MM.1S (cell line): ENCODE data around the gene TGFBI.

ENCODE experiments used
- DNase-seq: peaks from one replicate; pipeline ENCODE4 v3.0.0-alpha.2; 2015
- H2AFZ ChIP-seq: fragments of 300-600 bp; sonication (generic); 2 replicates; pipeline ENCODE4 v1.6.0; 2016; ENCODE audit warnings: antibody characterized with exemption, low read length
- H3F3A ChIP-seq: fragments of 300-600 bp; sonication (generic); 2 replicates; pipeline ENCODE4 v1.6.1; 2016; ENCODE audit warnings: mild to moderate bottlenecking, antibody characterized with exemption, low read length, moderate library complexity, mixed read lengths; ENCODE audit not compliant: insufficient read depth
- H3K27ac ChIP-seq: fragments of 300-600 bp; sonication (generic); 2 replicates; pipeline ENCODE4 v1.5.1; 2016; ENCODE audit warnings: mild to moderate bottlenecking, low read length
- H3K27me3 ChIP-seq: fragments of 300-600 bp; sonication (generic); replicated peaks from 2 replicates; pipeline ENCODE4 v1.6.0; 2016; ENCODE audit warnings: low read length; ENCODE audit not compliant: insufficient read depth
- H3K36me3 ChIP-seq: fragments of 300-600 bp; sonication (generic); replicated peaks from 2 replicates; pipeline ENCODE4 v1.6.1; 2016; ENCODE audit warnings: mild to moderate bottlenecking, low read length, mixed read lengths; ENCODE audit not compliant: insufficient read depth
- H3K4me1 ChIP-seq: fragments of 300-600 bp; sonication (generic); 2 replicates; pipeline ENCODE4 v1.6.1; 2016; ENCODE audit warnings: low read length, mixed read lengths
- H3K4me2 ChIP-seq: fragments of 300-600 bp; sonication (generic); 2 replicates; pipeline ENCODE4 v1.6.0; 2016; ENCODE audit warnings: low read depth, low read length
- H3K4me3 ChIP-seq: fragments of 300-600 bp; sonication (generic); 2 replicates; pipeline ENCODE4 v1.5.1; 2016; ENCODE audit warnings: low read length, mixed read lengths
- H3K79me2 ChIP-seq: fragments of 300-600 bp; sonication (generic); 2 replicates; pipeline ENCODE4 v1.6.1; 2016; ENCODE audit warnings: mixed run types, low read length, mixed read lengths
- H3K9ac ChIP-seq: fragments of 300-600 bp; sonication (generic); 2 replicates; pipeline ENCODE4 v1.6.1; 2016; ENCODE audit warnings: low read length, mixed read lengths
- H3K9me2 ChIP-seq: fragments of 300-600 bp; sonication (generic); replicated peaks from 2 replicates; pipeline ENCODE4 v1.6.1; 2016; ENCODE audit warnings: mild to moderate bottlenecking, low read length, mixed read lengths; ENCODE audit not compliant: insufficient read depth
- H3K9me3 ChIP-seq: fragments of 300-600 bp; sonication (generic); replicated peaks from 2 replicates; pipeline ENCODE4 v1.6.1; 2016; ENCODE audit warnings: mild to moderate bottlenecking, low read length, mixed read lengths; ENCODE audit not compliant: insufficient read depth
- H4K20me1 ChIP-seq: fragments of 300-600 bp; sonication (generic); 2 replicates; pipeline ENCODE4 v1.6.1; 2016; ENCODE audit warnings: mild to moderate bottlenecking, low read length, moderate library complexity, mixed read lengths; ENCODE audit not compliant: insufficient read depth
- EZH2 ChIP-seq: fragments of 300-600 bp; sonication (generic); optimal IDR thresholded peaks from 2 replicates; pipeline ENCODE3; 2017; ENCODE audit warnings: low read depth, mild to moderate bottlenecking, antibody characterized with exemption, low read length, mixed read lengths
- EZH2phosphoT487 ChIP-seq: fragments of 300-600 bp; sonication (generic); IDR thresholded peaks from 2 replicates; pipeline ENCODE4 v1.6.1; 2018; ENCODE audit warnings: antibody characterized with exemption, low read length
- TF ChIP-seq, protein P1 (sequence below): fragments of 300-600 bp; sonication (generic); IDR thresholded peaks from 2 replicates; pipeline ENCODE4 v1.5.1; 2016; ENCODE audit warnings: antibody characterized with exemption, low read length, mixed read lengths

Gene TGFBI

DNA sequence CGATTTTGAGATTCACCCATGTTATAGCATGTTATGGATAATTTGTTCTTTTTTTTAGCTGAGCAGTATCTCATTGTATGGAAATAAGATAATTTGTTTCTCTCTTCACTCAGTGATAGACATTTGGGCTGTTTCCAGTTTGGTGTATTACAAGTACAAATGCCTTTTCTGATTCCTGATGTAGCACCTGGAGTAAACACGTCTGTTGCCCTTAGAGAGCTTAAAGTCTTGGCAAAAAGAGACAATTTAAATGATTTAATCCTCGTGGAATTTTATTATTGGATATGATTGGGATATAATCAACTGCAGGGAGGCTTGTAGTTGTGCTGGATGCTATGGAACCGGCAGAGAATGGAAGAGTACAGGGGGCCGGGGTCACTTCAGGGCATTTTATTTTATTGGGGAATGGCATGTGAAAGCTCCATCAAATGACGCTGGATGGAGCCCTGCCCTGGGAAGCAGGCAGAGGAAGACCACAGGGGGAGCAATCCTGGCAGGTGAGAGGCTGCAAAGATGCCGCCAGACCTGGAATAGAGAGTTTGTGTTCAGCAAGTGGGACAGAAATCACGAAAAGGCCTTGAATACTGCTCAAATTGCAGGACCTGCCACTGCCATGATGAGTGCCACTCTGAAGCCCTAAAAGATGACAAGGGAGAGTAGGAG is 31.0 kb upstream of the TGFBI start:
- Histone ChIP-seq H3K27ac (no peak overlapping the region), H2AFZ (no peak overlapping the region), H3K4me1 (no peaks in the 10 kb centered on the region), H3K4me2 (no peak overlapping the region), H3K9me3 (no peaks in the 10 kb centered on the region), H3F3A (no peaks in the 10 kb centered on the region), H3K27me3 (no peaks in the 10 kb centered on the region), H3K9me2 (no peaks in the 10 kb centered on the region), H3K4me3 (no peak overlapping the region), H3K9ac (no peak overlapping the region), H4K20me1 (no peaks in the 10 kb centered on the region), H3K79me2 (no peaks in the 10 kb centered on the region), H3K36me3 (no peaks in the 10 kb centered on the region)
- no peak for DNase-seq
- TF ChIP-seq EZH2phosphoT487, result no peak
- TF ChIP-seq, protein P1, sequence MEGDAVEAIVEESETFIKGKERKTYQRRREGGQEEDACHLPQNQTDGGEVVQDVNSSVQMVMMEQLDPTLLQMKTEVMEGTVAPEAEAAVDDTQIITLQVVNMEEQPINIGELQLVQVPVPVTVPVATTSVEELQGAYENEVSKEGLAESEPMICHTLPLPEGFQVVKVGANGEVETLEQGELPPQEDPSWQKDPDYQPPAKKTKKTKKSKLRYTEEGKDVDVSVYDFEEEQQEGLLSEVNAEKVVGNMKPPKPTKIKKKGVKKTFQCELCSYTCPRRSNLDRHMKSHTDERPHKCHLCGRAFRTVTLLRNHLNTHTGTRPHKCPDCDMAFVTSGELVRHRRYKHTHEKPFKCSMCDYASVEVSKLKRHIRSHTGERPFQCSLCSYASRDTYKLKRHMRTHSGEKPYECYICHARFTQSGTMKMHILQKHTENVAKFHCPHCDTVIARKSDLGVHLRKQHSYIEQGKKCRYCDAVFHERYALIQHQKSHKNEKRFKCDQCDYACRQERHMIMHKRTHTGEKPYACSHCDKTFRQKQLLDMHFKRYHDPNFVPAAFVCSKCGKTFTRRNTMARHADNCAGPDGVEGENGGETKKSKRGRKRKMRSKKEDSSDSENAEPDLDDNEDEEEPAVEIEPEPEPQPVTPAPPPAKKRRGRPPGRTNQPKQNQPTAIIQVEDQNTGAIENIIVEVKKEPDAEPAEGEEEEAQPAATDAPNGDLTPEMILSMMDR, result no peak
- no peak for TF ChIP-seq EZH2

DNA sequence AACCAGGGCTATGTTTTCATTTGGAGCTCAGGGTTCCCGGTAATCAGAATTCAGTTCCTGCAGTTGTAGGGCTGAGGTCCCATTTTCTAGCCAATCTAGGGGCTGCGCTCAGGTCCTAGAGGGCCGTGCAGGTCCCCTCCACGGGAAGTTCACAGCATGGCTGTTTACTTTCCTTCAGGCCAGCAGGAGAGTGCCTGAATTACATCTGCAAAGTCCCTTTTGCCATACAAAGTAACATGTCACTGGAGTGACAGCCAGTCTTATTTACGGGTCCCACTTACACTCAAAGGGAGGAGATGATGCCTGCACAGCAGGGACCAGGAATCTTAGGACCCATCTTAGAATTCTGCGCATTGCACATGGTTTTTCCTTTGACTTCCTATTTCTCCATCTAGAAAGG is 29.9 kb upstream of the TGFBI start:
- no peak overlapping the region for H3K4me3 ChIP-seq
- H3F3A ChIP-seq, result no peaks in the 10 kb centered on the region
- no peaks in the 10 kb centered on the region for H3K79me2 ChIP-seq
- TF ChIP-seq, protein P1, result no peak
- TF ChIP-seq EZH2phosphoT487 (no peak), EZH2 (no peak)
- no peaks in the 10 kb centered on the region for H4K20me1 ChIP-seq
- no peaks in the 10 kb centered on the region for H3K36me3 ChIP-seq
- no peaks in the 10 kb centered on the region for H3K4me1 ChIP-seq
- no peak overlapping the region for H3K9ac ChIP-seq
- DNase-seq, result no peak
- no peak overlapping the region for H3K4me2 ChIP-seq
- no peaks in the 10 kb centered on the region for H3K9me3 ChIP-seq
- no peaks in the 10 kb centered on the region for H3K27me3 ChIP-seq
- no peak overlapping the region for H3K27ac ChIP-seq
- no peaks in the 10 kb centered on the region for H3K9me2 ChIP-seq
- H2AFZ ChIP-seq, result no peak overlapping the region

DNA sequence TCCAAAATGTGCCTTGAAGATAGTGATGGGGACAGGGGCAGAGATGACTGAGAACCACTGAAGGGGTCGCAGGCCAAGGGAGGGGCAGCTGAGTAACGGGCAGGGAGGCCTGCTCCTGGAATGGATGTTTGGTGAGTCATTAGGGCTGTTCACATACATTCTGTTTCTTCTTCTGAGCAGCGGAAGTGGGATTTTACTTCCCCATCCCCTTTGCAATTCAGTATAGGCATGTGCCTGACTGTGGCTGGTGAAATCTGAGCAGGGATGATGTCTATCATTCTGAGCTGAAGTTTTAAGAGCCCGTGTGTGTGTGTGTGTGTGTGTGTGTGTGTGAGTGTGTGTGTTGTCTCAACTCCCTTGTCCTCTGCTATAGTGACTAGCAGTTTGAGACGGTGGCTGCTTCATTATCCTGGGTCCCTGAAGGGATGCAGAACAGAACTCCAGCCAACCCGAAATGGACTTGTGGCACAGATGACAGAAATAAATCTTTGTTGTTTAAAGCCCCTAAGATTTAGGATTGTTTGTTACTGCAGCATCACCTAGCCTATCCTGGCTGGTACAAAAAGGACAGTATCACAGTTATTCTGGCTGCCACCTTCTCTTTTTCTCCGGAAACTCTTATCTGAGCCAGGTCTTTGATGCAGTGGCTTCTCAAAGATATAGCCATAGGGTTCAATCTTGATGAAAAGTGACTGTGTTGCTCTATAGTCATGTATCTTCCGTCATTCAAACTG is 29.2 kb upstream of the TGFBI start:
- H3K27me3 ChIP-seq, result no peaks in the 10 kb centered on the region
- no peak for TF ChIP-seq EZH2phosphoT487
- TF ChIP-seq EZH2, result no peak
- TF ChIP-seq, protein P1, result no peak
- no peak overlapping the region for H3K9ac ChIP-seq
- DNase-seq, result no peak
- H3K9me2 ChIP-seq, result no peaks in the 10 kb centered on the region
- H4K20me1 ChIP-seq, result no peaks in the 10 kb centered on the region
- H3F3A ChIP-seq, result no peaks in the 10 kb centered on the region
- no peaks in the 10 kb centered on the region for H3K79me2 ChIP-seq
- H3K9me3 ChIP-seq, result no peaks in the 10 kb centered on the region
- H3K4me3 ChIP-seq, result no peak overlapping the region
- no peaks in the 10 kb centered on the region for H3K36me3 ChIP-seq
- no peak overlapping the region for H3K27ac ChIP-seq
- no peaks in the 10 kb centered on the region for H3K4me1 ChIP-seq
- H2AFZ ChIP-seq, result no peak overlapping the region
- H3K4me2 ChIP-seq, result no peak overlapping the region
